GM19099 (cell line): ENCODE measurements around the gene HP1BP3.

Experiments used
- POLR2A ChIP-seq: IDR thresholded peaks from 3 replicates; pipeline ENCODE4 v1.6.1; 2011; ENCODE audit warnings: low read depth; ENCODE audit not compliant: insufficient read length; ENCODE audit errors: extremely low read depth

The HP1BP3 gene

GRCh38 chr1:20787840-20788795 is 1.0 kb upstream of the HP1BP3 start:
- no peak for TF ChIP-seq POLR2A

- TF ChIP-seq POLR2A = peak; percentile 85
Measured at GRCh38 chr1:20786253-20787028, 666 bp downstream of the HP1BP3 start.

- no peak for TF ChIP-seq POLR2A
Measured at GRCh38 chr1:20785907-20786252, 1.2 kb downstream of the HP1BP3 start.

- TF ChIP-seq POLR2A = no peak
Measured at GRCh38 chr1:20775700-20776099, 11.4 kb downstream of the HP1BP3 start.

GRCh38 chr1:20771780-20772179 is 15.3 kb downstream of the HP1BP3 start:
- TF ChIP-seq POLR2A = no peak

GRCh38 chr1:20770314-20771087 is 16.6 kb downstream of the HP1BP3 start:
- no peak for TF ChIP-seq POLR2A

GRCh38 chr1:20767271-20767670 is 19.8 kb downstream of the HP1BP3 start:
- no peak for TF ChIP-seq POLR2A

GRCh38 chr1:20763417-20763816 is 23.7 kb downstream of the HP1BP3 start:
- no peak for TF ChIP-seq POLR2A

- TF ChIP-seq POLR2A = no peak
Measured at GRCh38 chr1:20760322-20760721, 26.8 kb downstream of the HP1BP3 start.

GRCh38 chr1:20753589-20753988 is 33.5 kb downstream of the HP1BP3 start:
- TF ChIP-seq POLR2A = no peak

GRCh38 chr1:20751462-20751990 is 35.6 kb downstream of the HP1BP3 start:
- no peak for TF ChIP-seq POLR2A

- TF ChIP-seq POLR2A = no peak
Measured at GRCh38 chr1:20742671-20743070, 44.4 kb downstream of the HP1BP3 start.

GRCh38 chr1:20740781-20741180 is 46.3 kb downstream of the HP1BP3 start:
- no peak for TF ChIP-seq POLR2A

GRCh38 chr1:20739225-20739624 is 47.9 kb downstream of the HP1BP3 start:
- no peak for TF ChIP-seq POLR2A

- TF ChIP-seq POLR2A = no peak
Measured at GRCh38 chr1:20735581-20736111, 51.5 kb downstream of the HP1BP3 start.
